ENCODE results near the gene PRRC2A. TPM values are rescaled to one million over a fixed set of nuclear protein-coding genes. Genes with fewer than 3 reads are reported as not detected.

Gene PRRC2A
- total RNA-seq, 4 donors from 2014 or later, result 100 to 163 (median 113) TPM

DNA sequence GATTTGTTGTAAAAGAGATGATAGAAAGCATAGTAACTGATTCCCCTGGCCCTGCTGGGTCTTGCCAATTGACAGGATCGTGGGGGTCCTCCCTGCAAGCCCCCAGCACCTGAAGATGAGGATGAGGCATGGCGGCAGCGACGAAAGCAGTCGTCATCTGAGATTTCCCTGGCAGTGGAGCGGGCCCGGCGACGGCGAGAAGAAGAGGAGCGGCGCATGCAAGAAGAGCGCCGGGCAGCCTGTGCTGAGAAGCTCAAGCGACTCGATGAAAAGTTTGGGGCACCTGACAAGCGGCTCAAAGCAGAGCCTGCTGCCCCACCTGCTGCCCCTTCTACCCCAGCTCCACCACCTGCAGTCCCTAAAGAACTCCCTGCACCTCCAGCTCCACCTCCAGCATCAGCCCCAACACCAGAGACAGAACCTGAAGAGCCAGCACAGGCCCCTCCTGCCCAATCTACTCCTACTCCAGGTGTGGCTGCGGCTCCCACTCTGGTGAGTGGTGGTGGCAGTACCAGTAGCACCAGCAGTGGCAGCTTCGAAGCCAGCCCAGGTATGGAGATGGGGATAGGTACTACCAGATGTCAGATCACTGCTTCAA, 7.3 kb downstream of the PRRC2A start:
- peaks cover 95% of the 10 kb centered on the region for H3K36me3 ChIP-seq

DNA sequence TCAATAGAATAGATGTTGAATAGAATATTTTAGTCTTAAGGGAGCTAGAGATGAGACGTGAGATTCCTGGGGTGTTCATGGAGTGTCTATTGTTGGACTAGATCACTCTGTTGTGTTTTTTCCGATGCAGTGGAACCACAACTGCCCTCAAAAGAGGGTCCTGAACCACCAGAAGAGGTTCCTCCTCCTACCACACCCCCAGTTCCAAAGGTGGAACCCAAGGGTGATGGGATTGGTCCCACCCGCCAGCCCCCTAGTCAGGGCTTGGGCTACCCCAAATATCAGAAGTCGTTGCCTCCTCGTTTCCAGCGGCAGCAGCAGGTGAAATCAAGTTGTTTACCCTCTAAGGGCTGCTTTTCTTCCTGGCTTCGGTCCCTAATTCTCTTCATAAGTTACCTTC, 8.5 kb downstream of the PRRC2A start:
- Histone ChIP-seq H3K36me3 (peaks cover 100% of the 10 kb centered on the region), H3K4me3 (no peak overlapping the region), H3K27ac (no peak overlapping the region), H3K27me3 (no peaks in the 10 kb centered on the region), H3K9me3 (no peaks in the 10 kb centered on the region), H3K4me1 (no peaks in the 10 kb centered on the region)
- no peak for DNase-seq (ENCODE audit: low spot score in 2 of 2)
- TF ChIP-seq, protein P1, sequence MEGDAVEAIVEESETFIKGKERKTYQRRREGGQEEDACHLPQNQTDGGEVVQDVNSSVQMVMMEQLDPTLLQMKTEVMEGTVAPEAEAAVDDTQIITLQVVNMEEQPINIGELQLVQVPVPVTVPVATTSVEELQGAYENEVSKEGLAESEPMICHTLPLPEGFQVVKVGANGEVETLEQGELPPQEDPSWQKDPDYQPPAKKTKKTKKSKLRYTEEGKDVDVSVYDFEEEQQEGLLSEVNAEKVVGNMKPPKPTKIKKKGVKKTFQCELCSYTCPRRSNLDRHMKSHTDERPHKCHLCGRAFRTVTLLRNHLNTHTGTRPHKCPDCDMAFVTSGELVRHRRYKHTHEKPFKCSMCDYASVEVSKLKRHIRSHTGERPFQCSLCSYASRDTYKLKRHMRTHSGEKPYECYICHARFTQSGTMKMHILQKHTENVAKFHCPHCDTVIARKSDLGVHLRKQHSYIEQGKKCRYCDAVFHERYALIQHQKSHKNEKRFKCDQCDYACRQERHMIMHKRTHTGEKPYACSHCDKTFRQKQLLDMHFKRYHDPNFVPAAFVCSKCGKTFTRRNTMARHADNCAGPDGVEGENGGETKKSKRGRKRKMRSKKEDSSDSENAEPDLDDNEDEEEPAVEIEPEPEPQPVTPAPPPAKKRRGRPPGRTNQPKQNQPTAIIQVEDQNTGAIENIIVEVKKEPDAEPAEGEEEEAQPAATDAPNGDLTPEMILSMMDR (IDR thresholded peaks at IDR 0.05), result no peak
- TF ChIP-seq POLR2A (IDR thresholded peaks at IDR 0.05) (no peak), POLR2AphosphoS5 (IDR thresholded peaks at IDR 0.05) (no peak), EP300 (IDR thresholded peaks at IDR 0.05) (no peak)
- WGBS, result 81% methylated on average over 7 of the region's 7 CpGs

More for the DNA sequence above, 7.3 kb downstream of the PRRC2A start:
- no peak overlapping the region for H3K27ac ChIP-seq
- H3K9me3 ChIP-seq, result no peaks in the 10 kb centered on the region
- H3K4me3 ChIP-seq, result no peak overlapping the region
- TF ChIP-seq POLR2AphosphoS5 (IDR thresholded peaks at IDR 0.05) (no peak), POLR2A (IDR thresholded peaks at IDR 0.05) (no peak), EP300 (IDR thresholded peaks at IDR 0.05) (no peak)
- TF ChIP-seq, protein P1 (IDR thresholded peaks at IDR 0.05), result no peak
- WGBS, result 94% methylated on average over 19 of the region's 19 CpGs
- DNase-seq (ENCODE audit: low spot score in 2 of 2), result no peak
- H3K4me1 ChIP-seq, result peaks cover 2% of the 10 kb centered on the region
- H3K27me3 ChIP-seq, result no peaks in the 10 kb centered on the region

DNA sequence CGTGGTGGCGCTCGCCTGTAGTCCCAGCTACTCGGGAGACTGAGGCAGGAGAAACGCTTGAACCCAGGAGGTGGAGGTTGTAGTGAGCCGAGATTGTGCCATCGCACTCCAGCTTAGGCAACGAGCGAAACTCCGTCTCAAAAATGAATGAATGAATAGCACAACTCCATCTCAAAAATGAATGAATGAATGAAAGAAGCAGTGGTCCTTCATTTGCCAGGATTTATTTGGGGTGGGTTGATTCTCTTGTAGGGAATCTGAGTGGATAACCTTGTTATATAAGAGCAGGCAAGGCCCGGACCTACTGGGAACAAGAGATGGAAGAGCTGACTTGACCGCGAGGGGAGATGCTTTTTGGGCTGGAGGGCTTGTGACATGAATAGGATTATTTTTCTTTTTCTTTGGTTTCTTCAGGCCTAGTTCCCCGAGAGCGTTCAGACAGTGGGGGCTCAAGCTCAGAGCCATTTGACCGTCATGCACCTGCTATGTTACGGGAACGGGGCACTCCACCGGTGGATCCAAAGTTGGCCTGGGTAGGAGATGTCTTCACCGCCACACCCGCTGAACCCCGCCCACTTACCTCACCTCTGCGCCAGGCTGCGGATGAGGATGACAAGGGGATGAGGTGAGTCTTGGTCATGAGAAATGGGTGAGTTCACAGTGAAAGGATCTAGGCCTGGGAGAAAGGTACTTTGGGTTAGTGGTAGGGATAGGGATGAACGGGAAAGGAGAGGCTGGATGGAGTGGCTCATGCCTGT, 9.8 kb downstream of the PRRC2A start:
- no peak for DNase-seq (ENCODE audit: low spot score in 2 of 2)
- no peaks in the 10 kb centered on the region for H3K4me1 ChIP-seq
- H3K4me3 ChIP-seq, result no peak overlapping the region
- TF ChIP-seq POLR2A (IDR thresholded peaks at IDR 0.05) (no peak), EP300 (IDR thresholded peaks at IDR 0.05) (no peak), POLR2AphosphoS5 (IDR thresholded peaks at IDR 0.05) (no peak)
- TF ChIP-seq, protein P1 (IDR thresholded peaks at IDR 0.05), result no peak
- WGBS, result 73% methylated on average over 25 of the region's 25 CpGs
- H3K36me3 ChIP-seq, result peaks cover 100% of the 10 kb centered on the region
- H3K27ac ChIP-seq, result no peak overlapping the region
- H3K9me3 ChIP-seq, result no peaks in the 10 kb centered on the region
- no peaks in the 10 kb centered on the region for H3K27me3 ChIP-seq

DNA sequence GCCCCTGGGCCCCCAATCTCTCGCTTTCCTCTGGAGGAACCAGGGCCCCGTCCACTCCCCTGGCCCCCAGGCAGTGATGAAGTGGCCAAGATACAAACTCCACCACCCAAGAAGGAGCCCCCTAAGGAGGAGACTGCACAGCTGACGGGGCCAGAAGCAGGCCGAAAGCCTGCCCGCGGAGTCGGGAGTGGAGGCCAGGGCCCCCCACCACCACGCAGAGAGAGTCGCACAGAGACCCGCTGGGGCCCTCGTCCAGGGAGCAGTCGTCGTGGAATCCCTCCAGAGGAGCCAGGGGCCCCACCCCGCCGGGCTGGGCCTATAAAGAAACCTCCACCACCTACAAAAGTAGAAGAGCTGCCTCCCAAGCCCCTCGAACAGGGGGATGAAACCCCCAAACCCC, 10.7 kb downstream of the PRRC2A start:
- no peak overlapping the region for H3K27ac ChIP-seq
- DNase-seq (ENCODE audit: low spot score in 2 of 2), result no peak
- H3K36me3 ChIP-seq, result peaks cover 100% of the 10 kb centered on the region
- no peak overlapping the region for H3K4me3 ChIP-seq
- no peaks in the 10 kb centered on the region for H3K27me3 ChIP-seq
- TF ChIP-seq, protein P1 (IDR thresholded peaks at IDR 0.05), result no peak
- TF ChIP-seq POLR2A (IDR thresholded peaks at IDR 0.05) (no peak), EP300 (IDR thresholded peaks at IDR 0.05) (no peak), POLR2AphosphoS5 (IDR thresholded peaks at IDR 0.05) (no peak)
- H3K4me1 ChIP-seq, result no peaks in the 10 kb centered on the region
- H3K9me3 ChIP-seq, result no peaks in the 10 kb centered on the region
- whole genome bisulfite sequencing, result 80% methylated on average over 2 of the region's 16 CpGs

DNA sequence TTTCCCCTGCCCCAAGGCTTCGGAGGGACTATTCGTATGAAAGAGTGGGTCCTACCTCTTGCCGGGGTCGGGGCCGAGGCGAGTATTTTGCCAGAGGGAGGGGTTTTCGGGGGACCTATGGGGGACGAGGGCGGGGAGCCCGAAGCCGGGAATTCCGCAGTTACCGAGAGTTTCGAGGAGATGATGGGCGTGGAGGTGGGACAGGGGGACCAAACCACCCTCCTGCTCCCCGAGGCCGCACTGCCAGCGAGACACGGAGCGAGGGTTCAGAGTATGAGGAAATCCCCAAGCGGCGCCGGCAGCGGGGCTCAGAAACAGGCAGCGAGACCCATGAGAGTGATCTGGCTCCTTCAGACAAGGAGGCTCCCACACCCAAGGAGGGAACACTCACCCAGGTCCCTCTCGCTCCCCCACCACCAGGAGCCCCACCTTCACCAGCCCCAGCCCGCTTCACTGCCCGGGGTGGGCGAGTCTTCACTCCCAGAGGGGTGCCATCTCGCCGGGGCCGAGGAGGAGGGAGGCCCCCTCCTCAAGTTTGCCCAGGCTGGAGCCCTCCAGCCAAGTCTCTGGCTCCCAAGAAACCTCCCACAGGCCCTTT, 11.3 kb downstream of the PRRC2A start:
- H3K4me3 ChIP-seq, result no peak overlapping the region
- H3K36me3 ChIP-seq, result peaks cover 100% of the 10 kb centered on the region
- H3K9me3 ChIP-seq, result no peaks in the 10 kb centered on the region
- no peak for TF ChIP-seq POLR2A (IDR thresholded peaks at IDR 0.05)
- TF ChIP-seq EP300 (IDR thresholded peaks at IDR 0.05), result no peak
- TF ChIP-seq, protein P1 (IDR thresholded peaks at IDR 0.05), result no peak
- TF ChIP-seq POLR2AphosphoS5 (IDR thresholded peaks at IDR 0.05), result no peak
- H3K27me3 ChIP-seq, result no peaks in the 10 kb centered on the region
- WGBS, result 82% methylated on average over 27 of the region's 32 CpGs
- DNase-seq (ENCODE audit: low spot score in 2 of 2), result no peak
- no peaks in the 10 kb centered on the region for H3K4me1 ChIP-seq
- no peak overlapping the region for H3K27ac ChIP-seq

Measured in suprapubic skin (tissue), 4 donors.